MG63 (cell line): ENCODE data around the gene TEX50. TPM values are rescaled to one million over a fixed set of nuclear protein-coding genes. Genes with fewer than 3 reads are reported as not detected.
A peak's percentile ranks its signal among the peaks of the same experiment; 100 is the strongest.
"Not testable (repeated sequence)": the region's sequence is repeated elsewhere in the genome, so short reads cannot be mapped to it uniquely, and the experiment has no call there.

Source experiments
- DNase-seq: peaks from one replicate; pipeline ENCODE4 v3.0.0-alpha.2; 2020
- H3K27me3 ChIP-seq: fragments of 250-450 bp; sonication (Bioruptor Pico); 2 replicates; pipeline ENCODE4 v1.5.1; 2020; ENCODE audit warnings: mild to moderate bottlenecking, moderate library complexity
- H3K36me3 ChIP-seq: fragments of 250-450 bp; sonication (Bioruptor Pico); 2 replicates; pipeline ENCODE4 v1.5.1; 2020; ENCODE audit warnings: mild to moderate bottlenecking, moderate library complexity
- H3K4me3 ChIP-seq: fragments of 250-450 bp; sonication (Bioruptor Pico); 2 replicates; pipeline ENCODE4 v1.5.1; 2020; ENCODE audit warnings: mild to moderate bottlenecking, moderate library complexity
- H3K9me3 ChIP-seq: fragments of 250-450 bp; sonication (Bioruptor Pico); 2 replicates; pipeline ENCODE4 v1.5.1; 2020; ENCODE audit warnings: mild to moderate bottlenecking, moderate library complexity
- total RNA-seq: library from RNA; depleted of rRNA; stranded (reverse); fragments of >200 nt; shearing (Covaris generic); gene quantifications from 2 replicates; pipeline ENCODE4 v1.2.3, GENCODE V29; 2014; ENCODE audit warnings: low replicate concordance; rRNA removed

TEX50 gene
- total RNA-seq, 1 experiment from 2014 or later: not detected

DNA sequence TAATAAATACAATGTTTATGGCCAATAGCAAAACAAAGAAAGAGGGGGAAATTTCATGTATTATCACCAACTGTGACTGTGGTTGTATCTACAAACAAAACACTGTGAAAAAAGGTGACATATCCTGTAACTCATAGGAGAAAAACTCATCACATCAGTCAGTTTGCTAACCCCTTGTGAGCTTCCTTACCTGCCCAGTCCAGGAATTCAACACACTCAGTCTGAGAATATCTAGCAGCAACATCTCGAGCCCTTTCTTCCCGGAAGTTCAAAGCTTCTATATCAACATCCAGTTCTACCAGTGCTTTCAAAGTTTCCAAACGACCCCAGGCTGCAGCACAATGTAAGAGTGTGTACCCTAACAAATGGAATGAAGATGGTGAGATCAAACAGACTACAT, 11.5 kb downstream of the TEX50 start:
- no peaks in the 10 kb centered on the region for H3K36me3 ChIP-seq
- no peak overlapping the region for H3K4me3 ChIP-seq
- H3K27me3 ChIP-seq: no peaks in the 10 kb centered on the region

DNA sequence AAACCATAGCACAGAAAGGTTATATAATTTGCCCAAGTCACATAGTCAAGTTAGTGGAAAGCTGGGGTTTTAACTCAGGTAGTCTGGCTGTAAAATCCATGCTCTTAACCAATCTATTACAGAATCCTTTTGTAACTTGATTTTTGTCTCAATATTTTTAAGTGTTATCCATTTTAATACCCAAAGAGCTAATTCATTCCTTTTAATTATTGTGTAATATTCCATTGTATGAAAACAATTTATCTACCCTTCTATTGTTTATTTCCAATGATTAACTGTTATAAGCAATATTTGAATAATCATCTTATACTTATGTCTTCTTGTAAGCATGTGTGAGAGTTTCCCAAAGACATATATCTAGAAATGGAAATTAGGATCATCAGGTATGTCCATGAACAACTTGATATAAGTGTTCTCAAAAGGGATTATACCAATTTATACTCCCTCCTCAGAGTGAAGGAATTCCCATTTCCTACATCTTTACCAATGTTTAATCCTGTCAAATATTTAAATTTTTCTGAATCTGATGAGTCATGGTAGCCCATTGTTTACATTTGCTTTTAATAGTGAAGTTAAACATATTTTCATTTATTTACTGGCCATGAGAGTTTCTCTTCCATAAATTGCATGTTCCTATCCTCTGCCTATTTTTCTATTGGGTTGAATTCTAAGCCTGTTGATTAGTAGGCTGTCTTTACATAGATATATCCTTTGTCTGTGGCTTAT, 13.9 kb downstream of the TEX50 start:
- Histone ChIP-seq H3K9me3 (no peaks in the 10 kb centered on the region), H3K4me3 (no peak overlapping the region), H3K27me3 (no peaks in the 10 kb centered on the region), H3K36me3 (no peaks in the 10 kb centered on the region)
- DNase-seq: no peak

More for the DNA sequence above, 11.5 kb downstream of the TEX50 start:
- no peaks in the 10 kb centered on the region for H3K9me3 ChIP-seq
- no peak for DNase-seq

DNA sequence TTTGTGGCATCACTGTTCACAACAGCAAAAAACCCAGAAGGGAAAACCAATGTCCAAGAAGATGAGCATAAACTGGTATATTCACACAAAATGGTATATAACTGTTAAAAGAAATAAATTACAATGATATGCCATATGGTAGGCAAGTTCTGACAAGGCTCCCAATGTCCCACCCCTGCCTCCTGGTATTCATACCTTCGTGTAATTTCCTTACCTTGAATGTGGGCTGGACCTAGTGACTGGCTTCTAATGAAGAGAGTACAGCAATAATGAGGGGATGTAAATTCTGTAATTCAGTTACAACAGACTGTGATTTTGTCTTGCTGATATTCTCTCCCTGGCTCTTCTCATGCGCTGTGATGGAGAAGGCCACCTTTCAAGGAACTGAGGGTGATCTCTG, 25.2 kb downstream of the TEX50 start:
- Histone ChIP-seq H3K36me3 (no peaks in the 10 kb centered on the region), H3K4me3 (no peak overlapping the region), H3K9me3 (no peaks in the 10 kb centered on the region), H3K27me3 (no peaks in the 10 kb centered on the region)
- no peak for DNase-seq

DNA sequence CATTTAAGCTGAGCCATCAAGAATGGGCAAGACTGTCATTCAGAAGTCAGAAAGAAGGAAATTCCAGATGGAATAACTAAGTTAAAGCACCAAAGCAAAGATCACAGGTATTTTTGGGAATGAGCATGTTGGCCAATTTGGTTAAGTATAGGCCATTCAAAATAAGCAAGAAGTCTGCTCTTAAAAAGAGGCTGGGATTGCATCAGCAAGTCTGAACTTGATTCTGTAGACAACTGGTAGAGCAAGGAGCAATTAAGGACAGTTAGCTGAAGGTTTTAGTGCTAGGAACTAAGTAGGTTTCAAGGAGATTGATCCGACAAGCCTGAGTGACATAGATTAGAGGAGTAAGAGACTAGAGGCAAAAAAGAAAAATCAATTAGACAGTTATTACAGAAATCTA, 26.1 kb downstream of the TEX50 start:
- H3K36me3 ChIP-seq: no peaks in the 10 kb centered on the region
- no peaks in the 10 kb centered on the region for H3K9me3 ChIP-seq
- no peaks in the 10 kb centered on the region for H3K27me3 ChIP-seq
- DNase-seq: no peak
- H3K4me3 ChIP-seq: no peak overlapping the region

DNA sequence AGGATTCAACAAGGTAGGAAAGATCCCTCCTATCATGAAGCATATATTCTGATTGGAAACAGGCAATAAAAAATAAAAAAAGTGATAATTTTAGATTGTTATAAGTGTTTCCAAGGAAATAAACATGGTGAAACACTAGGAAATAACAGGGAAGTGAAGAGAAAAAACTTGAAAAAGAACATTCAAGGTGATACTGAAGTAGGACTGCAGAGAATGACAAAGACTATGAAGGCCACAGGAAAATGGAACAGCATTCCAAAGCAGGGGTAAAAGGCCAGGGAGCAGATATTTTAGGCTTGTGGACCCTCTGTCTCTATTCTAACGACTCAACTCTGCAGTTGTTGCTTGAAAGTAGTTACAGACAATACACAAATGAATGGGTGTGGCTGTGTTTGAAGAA, 26.6 kb downstream of the TEX50 start:
- Histone ChIP-seq H3K4me3 (no peak overlapping the region), H3K36me3 (no peaks in the 10 kb centered on the region)

DNA sequence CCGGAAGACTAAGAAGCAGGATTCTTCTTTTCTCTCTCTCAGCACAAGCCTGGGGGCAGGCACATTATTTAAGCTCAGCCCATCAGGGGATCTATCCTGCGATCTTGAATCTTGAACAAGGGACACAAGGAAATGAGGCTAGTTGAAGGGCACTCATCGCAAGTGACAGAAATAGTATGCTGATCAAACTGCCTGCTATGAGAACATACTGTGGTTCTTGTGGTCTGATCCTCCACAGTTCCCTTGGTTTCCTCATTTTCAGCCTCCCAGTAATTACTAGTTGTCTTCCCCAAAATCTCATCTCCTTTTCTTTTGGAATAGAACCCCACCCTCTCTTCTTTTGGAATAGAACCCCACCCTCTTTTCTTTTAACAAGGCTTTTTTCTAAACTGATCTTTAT, 28.0 kb downstream of the TEX50 start:
- H3K9me3 ChIP-seq: no peaks in the 10 kb centered on the region
- no peaks in the 10 kb centered on the region for H3K27me3 ChIP-seq
- H3K36me3 ChIP-seq: no peaks in the 10 kb centered on the region
- H3K4me3 ChIP-seq: no peak overlapping the region
- DNase-seq: no peak

More for the DNA sequence above, 26.6 kb downstream of the TEX50 start:
- DNase-seq: no peak
- Histone ChIP-seq H3K9me3 (no peaks in the 10 kb centered on the region), H3K27me3 (no peaks in the 10 kb centered on the region)

DNA sequence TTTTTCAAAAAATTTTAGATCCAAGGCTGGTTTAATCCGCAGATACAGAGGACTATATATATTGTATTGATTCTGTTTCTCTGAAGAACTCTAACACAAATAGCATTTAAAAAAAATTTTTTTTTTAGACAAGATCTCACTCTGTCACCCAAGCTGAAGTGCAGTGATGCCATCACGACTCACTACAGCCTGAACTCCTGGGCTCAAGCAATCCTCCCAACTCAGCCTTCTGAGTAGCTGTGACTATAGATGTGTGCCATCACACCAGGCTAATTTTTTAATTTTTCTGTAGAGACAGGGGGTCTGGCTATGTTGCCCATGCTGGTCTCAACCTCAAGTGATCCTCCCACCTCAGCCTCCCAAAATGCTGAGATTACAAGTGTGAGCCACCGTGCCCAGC, 31.5 kb downstream of the TEX50 start:
- Histone ChIP-seq H3K4me3 (no peak overlapping the region), H3K27me3 (peaks cover 3% of the 10 kb centered on the region; the same call in 1 of the 2 replicates), H3K9me3 (no peaks in the 10 kb centered on the region), H3K36me3 (no peaks in the 10 kb centered on the region)
- DNase-seq: peak; percentile 58

DNA sequence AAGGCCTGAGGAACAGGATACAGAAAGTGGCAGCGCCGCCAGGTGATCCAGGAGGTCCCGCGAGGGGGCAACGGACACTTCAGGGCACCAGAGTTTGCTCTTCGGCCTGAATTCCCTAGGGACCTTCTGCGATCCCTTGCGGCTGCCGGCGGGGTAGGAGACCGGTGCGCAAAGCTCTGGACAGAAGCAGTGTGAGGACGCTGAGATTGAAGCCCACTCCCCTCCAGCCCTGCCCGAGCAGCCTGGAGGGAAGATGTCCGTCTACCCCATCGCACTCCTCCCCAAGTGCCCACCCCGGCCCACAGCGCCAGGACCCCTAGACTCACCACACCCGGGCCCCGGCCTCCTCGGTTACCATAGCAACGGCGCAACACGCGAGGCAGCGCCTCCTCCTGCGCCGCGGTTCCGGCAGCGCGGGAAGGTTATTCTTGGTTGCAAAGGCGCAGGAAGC, 34.4 kb downstream of the TEX50 start, which contains the start of gene ANKRD45:
Gene ANKRD45, minus strand, starts transcription at position 361 of the 451 bp plus-strand sequence. CDS start 10,433 bp downstream, outside the sequence.
- Histone ChIP-seq H3K9me3 (no peaks in the 10 kb centered on the region), H3K27me3 (peaks cover 3% of the 10 kb centered on the region; the same call in 1 of the 2 replicates), H3K4me3 (peak within 1 kb of the TSS; percentile 20; the same call in 1 of the 2 replicates), H3K36me3 (no peaks in the 10 kb centered on the region)
- peak; percentile 36 for DNase-seq

DNA sequence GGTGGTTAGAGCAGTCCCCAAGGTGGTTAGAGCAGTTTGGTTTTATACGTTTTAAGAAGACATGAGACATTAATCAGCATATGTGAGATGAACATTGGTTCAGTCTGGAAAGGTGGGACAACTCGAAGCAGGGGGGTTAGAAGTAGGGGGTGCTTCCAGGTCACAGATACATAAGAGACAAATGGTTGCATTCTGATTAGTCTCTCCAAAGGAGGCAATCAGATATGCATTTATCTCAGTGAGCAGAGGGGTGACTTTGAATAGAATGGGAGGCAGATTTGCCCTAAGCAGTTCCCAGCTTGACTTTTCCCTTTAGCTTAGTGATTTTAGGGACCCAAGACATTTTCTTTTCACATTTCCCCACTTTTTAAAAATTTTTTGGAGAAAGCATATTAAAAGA, 39.4 kb downstream of the TEX50 start:
- not testable (repeated sequence) for H3K4me3 ChIP-seq, H3K36me3 ChIP-seq, H3K27me3 ChIP-seq, H3K9me3 ChIP-seq, DNase-seq

DNA sequence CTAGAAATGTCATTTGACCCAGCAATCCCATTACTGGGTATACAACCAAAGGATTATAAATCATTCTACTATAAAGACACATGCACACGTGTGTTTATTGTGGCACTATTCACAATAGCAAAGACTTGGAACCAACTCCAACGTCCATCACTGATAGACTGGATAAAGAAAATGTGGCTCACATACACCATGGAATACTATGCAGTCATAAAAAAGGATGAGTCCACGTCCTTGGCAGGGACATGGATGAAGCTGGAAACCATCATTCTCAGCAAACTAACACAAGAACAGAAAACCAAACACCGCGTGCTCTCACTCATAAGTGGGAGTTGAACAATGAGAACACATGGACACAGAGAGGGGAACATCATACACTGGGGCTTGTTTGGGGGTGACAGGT, 45.0 kb downstream of the TEX50 start:
- not testable (repeated sequence) for H3K36me3 ChIP-seq, H3K27me3 ChIP-seq, H3K4me3 ChIP-seq, H3K9me3 ChIP-seq, DNase-seq

DNA sequence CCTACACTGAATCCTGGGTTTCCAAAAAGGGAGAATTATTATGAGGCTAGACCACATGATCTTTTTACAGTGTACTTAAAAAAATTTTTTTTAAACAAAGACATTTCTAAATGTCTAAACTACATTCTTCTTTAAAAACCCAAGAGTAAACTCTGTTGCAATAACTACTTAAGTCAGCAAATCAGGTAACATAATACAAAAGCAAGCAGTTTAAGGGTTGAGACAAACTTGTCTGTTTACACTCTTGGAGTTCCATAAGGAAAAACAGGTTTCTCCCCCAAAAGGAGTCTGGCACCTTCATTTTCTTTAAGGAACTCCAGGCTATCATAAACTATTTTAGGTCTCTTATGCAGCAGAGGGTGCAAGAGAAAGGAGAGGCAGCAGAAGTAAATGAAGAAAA, 47.0 kb downstream of the TEX50 start:
- Histone ChIP-seq H3K27me3 (no peaks in the 10 kb centered on the region), H3K36me3 (no peaks in the 10 kb centered on the region), H3K9me3 (no peaks in the 10 kb centered on the region), H3K4me3 (no peak overlapping the region)
- DNase-seq: no peak

DNA sequence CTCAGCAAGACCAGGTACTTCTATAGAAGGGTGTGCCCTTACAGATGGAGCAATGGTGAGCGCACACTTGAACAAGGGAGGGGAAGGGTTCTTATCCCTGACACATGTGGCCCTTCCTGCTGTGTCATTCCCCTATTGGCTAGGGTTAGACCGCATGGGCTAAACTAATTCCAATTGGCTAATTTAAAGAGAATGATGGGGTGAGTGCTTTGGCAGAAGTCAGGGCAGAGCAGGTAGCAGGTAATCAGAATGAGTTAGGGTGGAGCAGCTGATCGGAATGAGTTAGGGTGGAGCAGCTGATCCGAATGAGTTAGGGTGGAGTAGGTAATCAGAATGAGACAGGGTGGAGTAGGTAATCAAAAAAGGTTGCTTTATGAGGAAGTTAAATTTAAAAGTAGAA, 48.7 kb downstream of the TEX50 start:
- H3K4me3 ChIP-seq, H3K27me3 ChIP-seq, H3K9me3 ChIP-seq, H3K36me3 ChIP-seq, DNase-seq: not testable (repeated sequence)

DNA sequence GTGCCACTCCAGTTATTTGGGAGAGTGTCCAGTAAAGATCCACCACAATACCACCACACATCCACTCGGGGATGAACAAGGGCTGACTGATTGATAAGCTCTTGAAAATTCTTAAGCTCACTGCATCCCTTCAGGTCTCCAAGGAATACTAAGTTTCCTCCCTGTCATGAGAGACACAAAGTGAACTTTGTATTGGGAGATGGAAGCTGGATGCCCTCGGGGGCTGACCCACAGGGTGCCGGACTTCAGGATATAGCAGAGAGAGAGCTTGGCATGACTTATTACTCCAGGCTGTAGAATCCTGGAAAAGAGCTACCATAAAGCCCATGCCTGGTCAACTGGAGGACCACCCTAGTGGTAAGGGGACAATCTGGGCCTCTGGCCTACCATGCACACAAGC, 50.0 kb downstream of the TEX50 start:
- DNase-seq, H3K27me3 ChIP-seq, H3K9me3 ChIP-seq, H3K4me3 ChIP-seq, H3K36me3 ChIP-seq: not testable (repeated sequence)

Other genes with a start within 250 kb of the TEX50 start
- gene PRDX6, start 158.0 kb upstream of the TEX50 start, total RNA-seq: 170 and 232 TPM in 2 replicates
- gene SLC9C2, start 32.3 kb upstream of the TEX50 start, total RNA-seq: not detected in 2 replicates
- gene ANKRD45, start 34.5 kb downstream of the TEX50 start, total RNA-seq: not detected in 2 replicates
- gene KLHL20, start 79.6 kb downstream of the TEX50 start, total RNA-seq: 5.0 and 43.7 TPM in 2 replicates
- 25.8 and 38.4 TPM in 2 replicates for gene DARS2, start 189.3 kb downstream of the TEX50 start, total RNA-seq
- gene CENPL, start 189.5 kb downstream of the TEX50 start, total RNA-seq: 35.3 and 148 TPM in 2 replicates
- gene GAS5, start 232.7 kb downstream of the TEX50 start, total RNA-seq: 531 and 1,049 TPM in 2 replicates
- 3.1 and 3.2 TPM in 2 replicates for gene ZBTB37, start 233.0 kb downstream of the TEX50 start, total RNA-seq